HUES64 (cell line): ENCODE measurements around the gene DGUOK.

Experiments
- H3K27ac ChIP-seq: 2 replicates; pipeline ENCODE4 v1.7.0; 2013; ENCODE audit warnings: low read depth, low read length, inconsistent platforms
- H3K27me3 ChIP-seq: 2 replicates; pipeline ENCODE4 v1.6.1; 2013; ENCODE audit warnings: mild to moderate bottlenecking, low read length; ENCODE audit not compliant: insufficient read depth
- H3K36me3 ChIP-seq: 2 replicates; pipeline ENCODE4 v1.6.1; 2013; ENCODE audit warnings: mild to moderate bottlenecking, low read length; ENCODE audit not compliant: insufficient read depth
- H3K4me1 ChIP-seq: 2 replicates; pipeline ENCODE4 v1.6.1; 2013; ENCODE audit warnings: mild to moderate bottlenecking, low read length, moderate library complexity; ENCODE audit not compliant: insufficient read depth
- H3K4me3 ChIP-seq: 2 replicates; pipeline ENCODE4 v1.5.1; 2013; ENCODE audit warnings: mild to moderate bottlenecking, low read length, moderate library complexity
- H3K9ac ChIP-seq: 2 replicates; pipeline ENCODE4 v1.6.1; 2013; ENCODE audit warnings: mild to moderate bottlenecking, low read depth, low read length
- H3K9me3 ChIP-seq: 2 replicates; pipeline ENCODE4 v1.6.1; 2013; ENCODE audit warnings: low read depth, low read length; ENCODE audit not compliant: insufficient read depth
- WGBS: fragments of 150-250, 120-280 bp; methylation state at CpG from one replicate; pipeline ENCODE4 v1.1.7; 2013; ENCODE audit warnings: missing lambda C conversion rate; 5-methylcytosine and 5-hydroxymethylcytosine counted together

DGUOK gene

GRCh38 chr2:73993376-73993775 is 66.7 kb downstream of the DGUOK start:
- Histone ChIP-seq H3K36me3 (0 out of 2 replicates have a peak, but pooled peaks cover 11% of the 10 kb centered on the region), H3K27ac (no peak overlapping the region), H3K27me3 (no peaks in the 10 kb centered on the region), H3K9me3 (no peaks in the 10 kb centered on the region), H3K9ac (no peak overlapping the region), H3K4me1 (peaks cover 11% of the 10 kb centered on the region), H3K4me3 (no peak overlapping the region)
- 95% methylated on average over 3 of the region's 3 CpGs for WGBS

DNA sequence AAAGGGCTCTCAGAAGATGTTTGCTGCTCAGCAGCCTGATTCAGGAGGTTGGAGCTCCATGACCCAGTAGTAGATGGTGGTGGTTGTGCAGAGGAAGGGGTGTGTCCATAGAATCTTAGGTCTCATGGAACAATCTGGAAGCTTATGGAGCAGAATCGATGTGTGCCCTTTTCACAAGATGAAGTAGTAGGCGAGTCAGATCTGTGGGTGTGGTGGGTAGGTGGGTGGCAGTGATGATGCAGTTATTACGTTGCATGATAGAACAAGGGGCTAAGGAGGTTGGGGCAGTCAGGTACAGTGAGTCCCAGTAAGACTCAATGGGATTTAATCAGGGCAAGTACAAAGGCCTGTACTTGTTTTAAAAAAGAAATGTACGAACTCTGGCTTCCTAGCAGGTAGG is 67.1 kb downstream of the DGUOK start:
- Histone ChIP-seq H3K9ac (no peak overlapping the region), H3K27me3 (no peaks in the 10 kb centered on the region), H3K36me3 (0 out of 2 replicates have a peak, but pooled peaks cover 11% of the 10 kb centered on the region), H3K4me1 (peaks cover 8% of the 10 kb centered on the region; the same call in 1 of the 2 replicates), H3K27ac (no peak overlapping the region), H3K4me3 (no peak overlapping the region), H3K9me3 (no peaks in the 10 kb centered on the region)
- 90% methylated on average over 4 of the region's 4 CpGs for WGBS

DNA sequence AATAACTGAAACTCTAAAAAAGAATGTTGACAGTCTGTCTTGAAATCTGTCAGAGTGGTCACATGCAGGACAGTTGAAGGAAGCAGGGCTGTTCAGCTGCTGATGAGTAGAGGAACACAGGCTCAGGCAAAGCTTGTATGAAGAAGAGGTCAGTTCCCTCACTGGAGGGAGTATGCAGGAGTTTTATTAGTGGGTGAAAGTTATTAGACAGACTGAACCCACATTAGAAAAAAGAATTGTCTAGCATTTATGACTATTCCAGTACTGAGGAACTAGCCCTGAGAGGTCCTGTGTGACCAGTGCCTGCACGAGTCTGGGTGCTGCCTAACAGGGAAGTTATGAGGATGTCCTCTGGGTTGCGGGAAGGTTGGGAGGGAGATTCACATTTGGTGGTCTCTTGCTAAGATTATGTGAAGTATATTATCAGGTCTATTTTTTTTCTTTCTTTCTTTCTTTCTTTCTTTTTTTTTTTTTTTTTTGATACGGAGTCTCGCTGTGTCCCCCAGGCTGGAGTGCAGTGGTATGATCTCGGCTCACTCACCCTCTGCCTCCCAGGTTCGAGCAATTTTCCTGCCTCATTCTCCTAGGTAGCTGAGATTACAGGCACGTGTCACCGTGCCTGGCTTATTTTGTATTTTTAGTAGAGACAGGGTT is 67.6 kb downstream of the DGUOK start:
- Histone ChIP-seq H3K27ac (no peak overlapping the region), H3K4me3 (no peak overlapping the region), H3K9me3 (no peaks in the 10 kb centered on the region), H3K36me3 (0 out of 2 replicates have a peak, but pooled peaks cover 11% of the 10 kb centered on the region), H3K4me1 (0 out of 2 replicates have a peak, but pooled peaks cover 8% of the 10 kb centered on the region), H3K9ac (no peak overlapping the region), H3K27me3 (no peaks in the 10 kb centered on the region)
- WGBS, result 96% methylated on average over 8 of the region's 8 CpGs

GRCh38 chr2:73995810-73996209 is 69.1 kb downstream of the DGUOK start:
- Histone ChIP-seq H3K4me3 (no peak overlapping the region), H3K36me3 (0 out of 2 replicates have a peak, but pooled peaks cover under 1% of the 10 kb centered on the region), H3K27me3 (no peaks in the 10 kb centered on the region), H3K27ac (no peak overlapping the region), H3K4me1 (peaks cover 22% of the 10 kb centered on the region), H3K9ac (no peak overlapping the region), H3K9me3 (no peaks in the 10 kb centered on the region)
- WGBS, result 90% methylated on average over 3 of the region's 5 CpGs

DNA sequence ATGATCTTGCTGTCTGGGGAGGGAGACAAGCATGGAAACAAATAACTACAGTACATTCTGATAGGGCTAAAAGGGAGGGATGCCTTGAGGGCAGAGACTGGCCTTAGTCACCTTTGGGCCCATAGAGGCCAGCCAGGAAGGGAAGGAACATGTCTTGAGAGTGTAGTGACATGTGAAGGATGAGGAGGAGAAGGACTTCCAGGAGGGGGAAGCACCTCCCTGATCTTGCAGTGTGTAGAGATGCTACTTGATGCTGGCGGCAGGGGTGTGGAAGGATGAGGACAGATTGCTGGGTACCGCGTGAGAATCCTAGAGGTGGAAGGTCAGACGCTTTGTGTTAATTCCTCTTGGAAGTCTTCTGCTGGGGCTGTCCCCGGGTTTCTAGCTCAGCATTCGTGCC is 71.1 kb downstream of the DGUOK start:
- Histone ChIP-seq H3K9me3 (no peaks in the 10 kb centered on the region), H3K4me1 (peaks cover 29% of the 10 kb centered on the region), H3K4me3 (no peak overlapping the region), H3K27me3 (no peaks in the 10 kb centered on the region), H3K36me3 (no peaks in the 10 kb centered on the region), H3K9ac (no peak overlapping the region), H3K27ac (no peak overlapping the region)
- 93% methylated on average over 6 of the region's 6 CpGs for WGBS

DNA sequence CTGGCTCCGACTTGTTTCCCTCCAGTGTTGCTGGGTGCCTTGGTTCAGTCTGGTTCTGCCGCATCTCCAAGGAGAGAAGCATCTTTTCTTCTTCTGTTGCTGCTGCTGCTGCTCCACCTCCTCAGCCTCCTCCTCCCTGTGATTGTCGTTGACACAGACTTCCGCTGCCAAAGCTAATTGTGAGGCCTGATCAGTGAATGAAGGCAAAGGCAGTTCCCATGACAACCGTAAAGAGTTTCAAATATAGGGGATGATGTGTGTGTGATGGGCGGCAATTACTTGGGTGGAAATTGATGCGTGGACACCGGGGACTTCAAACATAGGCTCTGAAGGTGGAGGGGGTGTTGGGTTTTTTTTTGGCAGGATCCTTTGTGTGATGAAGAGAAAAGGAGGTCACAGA is 71.8 kb downstream of the DGUOK start:
- Histone ChIP-seq H3K9me3 (no peaks in the 10 kb centered on the region), H3K4me1 (peaks cover 29% of the 10 kb centered on the region), H3K36me3 (no peaks in the 10 kb centered on the region), H3K27me3 (no peaks in the 10 kb centered on the region), H3K9ac (no peak overlapping the region), H3K4me3 (no peak overlapping the region), H3K27ac (no peak overlapping the region)
- 88% methylated on average over 8 of the region's 8 CpGs for WGBS

DNA sequence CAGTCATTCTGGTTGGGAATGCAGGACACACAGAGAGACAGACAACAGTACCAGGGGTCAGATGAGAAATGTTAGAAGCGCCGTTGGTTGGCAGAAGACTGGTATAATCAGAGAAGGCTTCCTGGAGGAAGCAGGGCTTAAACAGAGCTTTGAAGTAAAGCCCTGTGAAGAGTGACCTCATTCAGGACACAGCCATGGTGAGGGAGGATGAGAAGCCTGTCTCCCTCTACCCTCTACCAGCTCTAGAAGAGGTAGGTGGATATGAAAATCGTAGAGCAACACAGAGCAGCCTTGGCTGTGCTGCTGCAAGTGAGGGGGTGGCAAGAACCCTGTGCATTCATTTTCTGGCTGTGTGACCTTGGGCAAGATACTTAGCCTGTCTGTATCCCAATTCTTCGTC is 72.3 kb downstream of the DGUOK start:
- peaks cover 32% of the 10 kb centered on the region for H3K4me1 ChIP-seq
- no peaks in the 10 kb centered on the region for H3K36me3 ChIP-seq
- H3K27me3 ChIP-seq, result no peaks in the 10 kb centered on the region

DNA sequence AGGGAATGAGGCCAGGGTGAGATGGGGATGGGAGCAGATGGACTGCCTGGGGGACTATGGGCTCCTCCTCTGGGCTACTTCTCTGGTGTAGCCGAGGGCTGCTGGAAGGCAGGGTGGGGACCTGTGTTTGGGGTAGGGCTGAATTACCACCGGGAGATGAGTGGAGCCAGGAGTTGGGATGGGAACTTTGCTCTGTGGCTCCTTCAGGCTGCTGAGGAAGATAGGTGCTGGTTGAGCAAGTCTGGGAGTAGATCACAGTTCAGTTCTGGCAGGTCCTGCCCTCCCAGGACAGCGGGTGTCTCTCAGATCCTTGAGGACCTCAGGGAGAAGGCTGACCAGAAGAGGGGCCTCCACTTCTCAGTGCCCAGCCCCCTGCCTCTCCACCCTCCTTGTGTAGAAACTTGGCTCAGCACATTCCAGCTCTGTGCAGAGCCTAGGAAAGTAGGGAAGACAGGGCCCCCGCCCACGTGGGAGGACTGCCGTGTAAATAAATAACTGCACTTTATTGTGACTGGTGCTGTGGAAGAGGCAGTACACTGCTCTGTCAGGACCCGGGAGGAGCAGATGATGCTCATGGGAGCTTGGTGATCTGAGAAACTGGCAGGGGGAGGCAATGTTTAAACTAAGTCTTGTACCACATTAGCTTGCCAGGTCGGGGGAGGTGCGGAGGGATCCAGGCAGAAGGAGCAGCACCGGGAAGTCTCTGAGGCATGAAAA is 73.4 kb downstream of the DGUOK start:
- no peak overlapping the region for H3K9ac ChIP-seq
- no peaks in the 10 kb centered on the region for H3K9me3 ChIP-seq
- H3K4me3 ChIP-seq, result no peak overlapping the region
- H3K4me1 ChIP-seq, result peaks cover 36% of the 10 kb centered on the region
- WGBS, result 62% methylated on average over 10 of the region's 10 CpGs
- H3K27ac ChIP-seq, result no peak overlapping the region
- H3K27me3 ChIP-seq, result no peaks in the 10 kb centered on the region
- no peaks in the 10 kb centered on the region for H3K36me3 ChIP-seq

More for the DNA sequence above, 72.3 kb downstream of the DGUOK start:
- no peak overlapping the region for H3K9ac ChIP-seq
- no peak overlapping the region for H3K4me3 ChIP-seq
- WGBS, result 92% methylated on average over 4 of the region's 4 CpGs
- H3K27ac ChIP-seq, result no peak overlapping the region
- no peaks in the 10 kb centered on the region for H3K9me3 ChIP-seq

DNA sequence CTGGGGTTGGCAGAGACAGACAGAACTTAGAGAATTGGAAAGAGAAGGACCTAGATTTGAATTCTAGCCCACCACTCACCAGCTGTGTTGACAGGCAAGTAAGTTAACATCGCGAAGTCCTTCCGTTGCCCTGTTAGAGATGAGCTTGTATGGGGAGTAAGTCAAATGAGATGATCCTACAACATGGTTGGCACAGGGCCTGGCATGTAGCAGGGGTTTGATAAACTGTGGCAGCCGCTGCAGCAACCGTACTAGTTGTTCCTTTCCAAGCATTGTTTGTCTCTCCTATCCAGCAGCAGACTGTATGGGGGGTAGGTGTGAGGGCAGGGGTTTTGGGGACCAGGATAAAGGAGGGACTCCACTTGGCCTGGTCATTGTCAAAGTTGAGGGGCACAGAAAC is 74.0 kb downstream of the DGUOK start:
- H3K4me1 ChIP-seq, result peaks cover 30% of the 10 kb centered on the region
- no peak overlapping the region for H3K9ac ChIP-seq
- H3K27ac ChIP-seq, result no peak overlapping the region
- 93% methylated on average over 5 of the region's 5 CpGs for WGBS
- no peak overlapping the region for H3K4me3 ChIP-seq
- no peaks in the 10 kb centered on the region for H3K9me3 ChIP-seq
- no peaks in the 10 kb centered on the region for H3K27me3 ChIP-seq
- no peaks in the 10 kb centered on the region for H3K36me3 ChIP-seq

GRCh38 chr2:74001121-74001520 is 74.4 kb downstream of the DGUOK start:
- Histone ChIP-seq H3K9ac (no peak overlapping the region), H3K27ac (no peak overlapping the region), H3K4me3 (no peak overlapping the region), H3K36me3 (no peaks in the 10 kb centered on the region), H3K9me3 (no peaks in the 10 kb centered on the region), H3K4me1 (peaks cover 29% of the 10 kb centered on the region), H3K27me3 (no peaks in the 10 kb centered on the region)
- 70% methylated on average over 3 of the region's 4 CpGs for WGBS

DNA sequence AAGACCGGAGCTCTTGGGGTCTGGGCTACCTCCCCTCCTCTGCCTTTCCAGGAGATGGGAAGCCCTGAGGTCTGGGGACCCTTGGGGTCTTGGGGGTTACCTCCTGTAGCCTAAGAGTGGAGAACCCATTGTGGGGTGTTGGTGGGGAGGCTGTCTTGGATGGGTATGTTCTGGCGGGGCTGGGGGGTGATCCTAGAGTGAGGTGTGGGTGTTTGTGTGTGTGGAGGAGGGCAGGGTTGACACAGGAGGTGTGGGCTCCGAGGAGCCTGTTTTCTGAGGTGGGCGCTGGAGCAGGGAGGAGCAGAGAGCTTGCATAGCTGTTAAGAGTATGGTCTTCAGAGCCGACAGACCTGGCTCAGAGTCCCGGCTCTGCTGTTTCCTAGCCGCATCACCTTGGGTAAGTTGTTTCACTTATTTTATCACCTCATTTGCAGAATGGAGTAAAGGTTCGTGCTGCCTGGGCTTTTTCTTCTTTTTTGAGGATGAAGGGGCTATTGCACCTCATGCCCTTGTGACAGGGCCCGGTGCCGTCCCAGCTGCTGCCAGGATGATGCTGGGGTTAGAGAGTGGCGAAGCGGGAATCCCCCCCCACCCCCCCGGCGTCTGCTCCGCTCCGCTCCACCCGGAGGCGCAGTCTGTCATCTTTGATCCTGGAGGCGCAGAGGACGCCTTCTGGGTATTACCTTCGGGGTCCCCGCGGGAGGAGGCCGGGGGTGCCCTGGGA is 75.3 kb downstream of the DGUOK start:
- Histone ChIP-seq H3K4me1 (peaks cover 37% of the 10 kb centered on the region), H3K9me3 (no peaks in the 10 kb centered on the region), H3K4me3 (peak overlapping the region; percentile 80), H3K36me3 (no peaks in the 10 kb centered on the region), H3K27me3 (no peaks in the 10 kb centered on the region; the same call in 1 of the 2 replicates), H3K9ac (no peak overlapping the region), H3K27ac (no peak overlapping the region)
- 21% methylated on average over 20 of the region's 24 CpGs for WGBS
